ENCODE results near the gene GPR78. TPM values are rescaled to one million over a fixed set of nuclear protein-coding genes. Genes with fewer than 3 reads are reported as not detected.
A peak's percentile ranks its signal among the peaks of the same experiment; 100 is the strongest.

Gene GPR78
- 0.97 and 2.2 TPM in 2 replicates for total RNA-seq

DNA sequence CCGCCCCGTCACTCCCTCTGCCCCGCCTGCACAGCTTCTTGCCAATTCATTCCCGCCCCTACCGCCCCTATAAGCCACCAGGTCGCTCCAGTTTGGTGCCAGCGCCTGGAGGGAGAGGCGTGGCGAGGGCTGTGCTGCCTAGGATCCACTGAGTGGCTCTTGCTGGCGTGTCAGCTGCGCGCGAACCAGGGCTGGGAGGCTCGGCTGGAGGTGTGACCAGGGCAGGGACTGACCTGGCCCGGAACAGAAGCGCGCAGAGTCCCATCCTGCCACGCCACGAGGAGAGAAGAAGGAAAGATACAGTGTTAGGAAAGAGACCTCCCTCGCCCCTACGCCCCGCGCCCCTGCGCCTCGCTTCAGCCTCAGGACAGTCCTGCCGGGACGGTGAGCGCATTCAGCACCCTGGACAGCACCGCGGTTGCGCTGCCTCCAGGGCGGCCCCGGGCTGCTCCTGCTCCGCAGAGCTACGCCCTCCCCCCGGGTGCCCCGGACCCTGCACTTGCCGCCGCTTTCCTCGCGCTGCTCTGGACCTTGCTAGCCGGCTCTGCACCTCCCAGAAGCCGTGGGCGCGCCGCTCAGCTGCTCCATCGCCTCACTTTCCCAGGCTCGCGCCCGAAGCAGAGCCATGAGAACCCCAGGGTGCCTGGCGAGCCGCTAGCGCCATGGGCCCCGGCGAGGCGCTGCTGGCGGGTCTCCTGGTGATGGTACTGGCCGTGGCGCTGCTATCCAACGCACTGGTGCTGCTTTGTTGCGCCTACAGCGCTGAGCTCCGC is at the start of gene GPR78:
Gene GPR78 (plus strand): TSS at position 72 of the 773 bp plus-strand sequence. CDS start 591 bp downstream, at position 663.
- no peak within 1 kb of the TSS for H3K4me3 ChIP-seq (ENCODE audit: low read depth, low read length)
- DNase-seq (ENCODE audit: low read depth): peak; percentile 68
- no peak for TF ChIP-seq CTCF (IDR thresholded peaks at IDR 0.05; ENCODE audit: insufficient read depth, low read depth, low read length)

DNA sequence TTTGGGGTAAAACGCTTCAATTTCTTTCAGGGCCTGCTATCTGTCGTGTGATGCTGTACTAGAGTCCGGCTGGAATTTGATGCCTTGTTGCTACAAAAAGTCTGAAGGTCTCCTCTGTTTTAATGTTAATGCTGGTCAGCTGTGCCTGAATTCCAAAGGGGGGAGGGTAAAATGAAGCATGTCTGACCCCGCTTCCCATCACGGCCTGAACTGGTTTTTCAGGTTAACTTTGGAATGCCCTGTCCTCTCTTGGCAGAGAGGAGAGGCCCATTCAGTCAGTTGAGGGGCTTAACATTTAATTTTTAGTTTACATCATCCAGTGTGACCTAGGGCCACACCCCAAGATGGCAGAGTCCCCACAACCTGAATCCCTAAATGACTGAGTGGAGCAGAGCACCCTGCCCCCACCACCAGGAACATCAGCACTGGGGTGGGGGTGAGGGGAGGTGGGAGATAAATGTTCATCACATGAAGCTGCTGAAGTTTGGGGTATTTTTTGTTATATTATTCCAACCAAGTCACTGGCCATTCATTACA is 47.9 kb upstream of the GPR78 start:
- DNase-seq (ENCODE audit: low read depth): no peak
- no peak for TF ChIP-seq CTCF (IDR thresholded peaks at IDR 0.05; ENCODE audit: insufficient read depth, low read depth, low read length)
- no peak overlapping the region for H3K4me3 ChIP-seq (ENCODE audit: low read depth, low read length)

DNA sequence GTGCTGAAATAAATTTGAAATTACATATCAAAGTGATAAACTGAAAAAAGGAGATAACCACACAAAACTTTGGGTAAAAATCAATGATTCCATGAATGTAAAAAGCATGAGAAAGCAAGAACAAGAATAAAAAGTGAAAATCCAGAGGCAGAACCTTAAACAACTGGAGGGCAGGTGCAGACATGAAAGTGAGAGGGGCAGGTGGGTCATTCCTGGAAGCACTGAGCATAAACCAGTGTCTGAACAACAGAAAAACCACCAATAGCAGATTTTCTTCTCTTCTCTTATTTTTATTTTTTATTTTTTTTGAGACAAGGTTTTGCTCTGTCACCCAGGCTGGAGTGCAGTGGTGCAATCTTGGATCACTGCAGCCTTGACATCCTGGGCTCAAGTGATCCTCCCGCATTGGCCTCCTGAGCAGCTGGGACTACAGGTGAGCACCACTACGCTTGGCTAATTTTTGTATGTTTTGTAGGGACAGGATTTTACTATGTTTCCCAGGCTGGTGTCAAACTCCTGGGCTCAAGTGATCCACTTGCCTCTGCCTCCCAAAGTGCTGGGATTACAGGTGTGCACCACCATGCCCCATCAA is 46.8 kb upstream of the GPR78 start:
- no peak for DNase-seq (ENCODE audit: low read depth)
- H3K4me3 ChIP-seq (ENCODE audit: low read depth, low read length): no peak overlapping the region
- no peak for TF ChIP-seq CTCF (IDR thresholded peaks at IDR 0.05; ENCODE audit: insufficient read depth, low read depth, low read length)

DNA sequence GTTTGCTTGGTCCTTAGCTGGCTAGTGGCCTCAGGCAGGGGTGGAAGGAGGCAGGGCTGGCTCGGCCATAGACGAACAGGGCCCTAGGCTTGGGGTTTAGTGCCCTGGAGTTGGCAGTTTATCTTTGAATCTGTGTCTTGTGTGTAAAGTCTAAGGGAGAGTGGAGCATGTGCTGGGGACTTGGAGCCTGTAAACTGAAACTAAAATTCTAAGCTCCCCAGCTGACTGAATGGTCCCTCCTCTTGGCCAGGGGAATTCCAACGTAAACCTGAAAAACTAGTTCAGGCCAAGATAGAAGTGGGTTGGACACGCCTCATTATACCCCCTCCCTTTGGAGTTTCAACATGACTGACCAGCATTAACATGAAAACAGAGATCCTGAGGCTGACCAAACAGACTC is 46.1 kb upstream of the GPR78 start:
- peak; percentile 83 for DNase-seq (ENCODE audit: low read depth)

GRCh38 chr4:8534611-8535010 is 45.6 kb upstream of the GPR78 start:
- H3K4me3 ChIP-seq (ENCODE audit: low read depth, low read length): no peak overlapping the region
- no peak for TF ChIP-seq CTCF (IDR thresholded peaks at IDR 0.05; ENCODE audit: insufficient read depth, low read depth, low read length)
- DNase-seq (ENCODE audit: low read depth): no peak

More for the DNA sequence above, 46.1 kb upstream of the GPR78 start:
- no peak for TF ChIP-seq CTCF (IDR thresholded peaks at IDR 0.05; ENCODE audit: insufficient read depth, low read depth, low read length)
- H3K4me3 ChIP-seq (ENCODE audit: low read depth, low read length): no peak overlapping the region

DNA sequence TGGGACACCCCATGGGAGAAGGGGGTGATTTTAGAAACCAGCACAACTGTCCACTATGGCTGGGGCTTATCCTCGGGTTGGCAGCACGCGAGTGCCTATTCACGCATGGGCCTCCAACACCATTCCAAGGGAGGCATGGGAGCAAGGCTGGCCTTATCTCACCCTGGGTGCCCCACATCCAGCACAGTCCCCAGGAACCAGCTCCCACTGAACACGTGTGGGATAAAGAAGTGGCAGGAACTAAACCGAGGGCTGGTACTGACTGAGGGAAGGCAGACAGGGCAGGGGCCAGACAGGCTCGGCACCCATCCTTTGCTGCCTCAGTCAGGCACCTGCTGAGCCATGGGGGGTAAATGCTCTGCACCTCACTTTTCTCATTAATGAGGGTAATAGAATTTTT is 43.7 kb upstream of the GPR78 start:
- no peak overlapping the region for H3K4me3 ChIP-seq (ENCODE audit: low read depth, low read length)
- TF ChIP-seq CTCF (IDR thresholded peaks at IDR 0.05; ENCODE audit: insufficient read depth, low read depth, low read length): no peak
- no peak for DNase-seq (ENCODE audit: low read depth)

All from fibroblast of villous mesenchyme (primary cell).